ENCODE measurements around the gene OR6N1. TPM values are rescaled to one million over a fixed set of nuclear protein-coding genes. Genes with fewer than 3 reads are reported as not detected.

OR6N1 gene
- total RNA-seq, 1 experiment from 2014 or later = not detected

- H3K9me2 ChIP-seq (ENCODE audit: insufficient read depth) = no peaks in the 10 kb centered on the region
- H2AFZ ChIP-seq (ENCODE audit: low read depth, low read length, poor library complexity, severe bottlenecking) = no peak overlapping the region
- TF ChIP-seq EZH2phosphoT487 (IDR thresholded peaks at IDR 0.05; ENCODE audit: borderline replicate concordance) (no peak), RAD21 (IDR thresholded peaks at IDR 0.05; ENCODE audit: low read depth) (no peak), CBX3 (IDR thresholded peaks at IDR 0.05; ENCODE audit: low read depth) (no peak), POLR2A (IDR thresholded peaks at IDR 0.05; ENCODE audit: borderline replicate concordance, extremely low read depth, insufficient read depth, insufficient read length) (no peak), EZH2 (IDR thresholded peaks at IDR 0.05) (no peak), YY1 (IDR thresholded peaks at IDR 0.05; ENCODE audit: extremely low read depth, insufficient replicate concordance, low read depth, low read length) (no peak), JUND (IDR thresholded peaks at IDR 0.05) (no peak)
- H3K9me3 ChIP-seq (ENCODE audit: control insufficient read depth in 1 of 2, insufficient read depth in 1 of 2, low read depth in 1 of 2, low read length in 2 of 2) = no peaks in the 10 kb centered on the region
- H3K27me3 ChIP-seq (ENCODE audit: insufficient read depth, low read length) = no peaks in the 10 kb centered on the region
- H3K27ac ChIP-seq (ENCODE audit: low read depth, low read length) = no peak overlapping the region
- no peak for DNase-seq (ENCODE audit: low read depth, low spot score)
- no peak overlapping the region for H3K4me2 ChIP-seq (ENCODE audit: low read length)
- ChIA-PET POLR2A (no interaction called here), CTCF (no interaction called here), RAD21 (ENCODE audit: low non-redundant PET in 1 of 2, low total read pairs in 2 of 2, uncharacterized antibody in 2 of 2, unreplicated experiment in 2 of 2) (no interaction called here)
- no peaks in the 10 kb centered on the region for H4K20me1 ChIP-seq (ENCODE audit: insufficient read depth)
- no TSS peak for BruUV-seq (replicated peaks)
- ATAC-seq = no peak
- H3K9ac ChIP-seq (ENCODE audit: low read length) = no peak overlapping the region
- no peaks in the 10 kb centered on the region for H3K36me3 ChIP-seq (ENCODE audit: control insufficient read depth in 1 of 2, insufficient read depth in 2 of 2, low read length in 2 of 2)
- H3K4me3 ChIP-seq (replicated peaks in 1 of 2; ENCODE audit: low read depth in 1 of 2, low read length in 2 of 2) = no peak overlapping the region
- no peaks in the 10 kb centered on the region for H3K4me1 ChIP-seq (ENCODE audit: control insufficient read depth in 1 of 2, insufficient read depth in 2 of 2, low read length in 2 of 2)
- no peaks in the 10 kb centered on the region for H3K79me2 ChIP-seq (ENCODE audit: insufficient read depth, low read length)
- intact Hi-C loops (cut with micrococcal nuclease) = no loop called here
Observed at GRCh38 chr1:158730453-158730852, 41.5 kb downstream of the OR6N1 start.

- Histone ChIP-seq H3K9me2 (ENCODE audit: insufficient read depth) (no peaks in the 10 kb centered on the region), H3K9ac (ENCODE audit: low read length) (no peak overlapping the region), H3K4me2 (ENCODE audit: low read length) (no peak overlapping the region), H3K36me3 (ENCODE audit: control insufficient read depth in 1 of 2, insufficient read depth in 2 of 2, low read length in 2 of 2) (no peaks in the 10 kb centered on the region), H3K9me3 (ENCODE audit: control insufficient read depth in 1 of 2, insufficient read depth in 1 of 2, low read depth in 1 of 2, low read length in 2 of 2) (no peaks in the 10 kb centered on the region; a peak in 1 of 4 replicates), H2AFZ (ENCODE audit: low read depth, low read length, poor library complexity, severe bottlenecking) (no peak overlapping the region), H3K27me3 (ENCODE audit: insufficient read depth, low read length) (no peaks in the 10 kb centered on the region), H4K20me1 (ENCODE audit: insufficient read depth) (no peaks in the 10 kb centered on the region), H3K4me3 (replicated peaks in 1 of 2; ENCODE audit: low read depth in 1 of 2, low read length in 2 of 2) (no peak overlapping the region), H3K79me2 (ENCODE audit: insufficient read depth, low read length) (no peaks in the 10 kb centered on the region), H3K4me1 (ENCODE audit: control insufficient read depth in 1 of 2, insufficient read depth in 2 of 2, low read length in 2 of 2) (no peaks in the 10 kb centered on the region), H3K27ac (ENCODE audit: low read depth, low read length) (no peak overlapping the region)
- DNase-seq (ENCODE audit: low read depth, low spot score) = no peak
- ChIA-PET RAD21 (ENCODE audit: low non-redundant PET in 1 of 2, low total read pairs in 2 of 2, uncharacterized antibody in 2 of 2, unreplicated experiment in 2 of 2) (no interaction called here), CTCF (no interaction called here), POLR2A (no interaction called here)
- TF ChIP-seq TCF7L2 (IDR thresholded peaks at IDR 0.05; ENCODE audit: borderline replicate concordance, extremely low read depth, insufficient read depth, insufficient read length) = no peak
- TF ChIP-seq SP1 (IDR thresholded peaks at IDR 0.05; ENCODE audit: low read depth) = no peak
- no peak for TF ChIP-seq ZBTB33 (IDR thresholded peaks at IDR 0.05; ENCODE audit: extremely low read depth, insufficient replicate concordance, low read length)
- no TSS peak for BruUV-seq (replicated peaks)
- intact Hi-C loops (cut with micrococcal nuclease) = no loop called here
- no peak for ATAC-seq
Observed at GRCh38 chr1:158728510-158729225, 43.3 kb downstream of the OR6N1 start.
